Keratinocyte (primary cell): Measurements from ENCODE around the gene PAOX. TPM values are rescaled to one million over a fixed set of nuclear protein-coding genes. Genes with fewer than 3 reads are reported as not detected.

Source experiments
- DNase-seq: peaks from one replicate; pipeline ENCODE4 v3.0.0-alpha.2; 2011; ENCODE audit warnings: low read depth, missing footprints, low spot score
- FAIRE-seq: peaks from 2 replicates; lab custom pipeline; 2011; peaks lifted over from hg19 to GRCh38; lab: Jason Lieb, UNC
- H2AFZ ChIP-seq: 2 replicates; pipeline ENCODE4 v1.6.0; 2012; ENCODE audit warnings: low read length, control low read depth, inconsistent platforms; ENCODE audit not compliant: control insufficient read depth
- H3K27ac ChIP-seq: 2 replicates; pipeline ENCODE4 v1.5.1; 2011; ENCODE audit warnings: low read length; ENCODE audit not compliant: control insufficient read depth, insufficient read depth
- H3K27me3 ChIP-seq: 3 replicates; pipeline ENCODE4 v1.6.0; 2011; ENCODE audit warnings: low read length; ENCODE audit not compliant: control insufficient read depth, insufficient read depth; ENCODE audit errors: extremely low read depth
- H3K36me3 ChIP-seq, 2 experiments: 2 replicates in 1 of 2; 3 replicates in 1 of 2; pipeline ENCODE4 v1.5.1; 2011; ENCODE audit warnings: low read length in 2 of 2, mild to moderate bottlenecking in 1 of 2; ENCODE audit not compliant: control insufficient read depth in 2 of 2, insufficient read depth in 2 of 2; ENCODE audit errors: extremely low read depth in 1 of 2
- H3K4me1 ChIP-seq: 3 replicates; pipeline ENCODE4 v1.5.1; 2011; ENCODE audit warnings: low read length; ENCODE audit not compliant: control insufficient read depth, insufficient read depth; ENCODE audit errors: extremely low read depth
- H3K4me2 ChIP-seq: 3 replicates; pipeline ENCODE4 v1.6.0; 2011; ENCODE audit warnings: low read depth, low read length; ENCODE audit not compliant: control insufficient read depth, insufficient read depth; ENCODE audit errors: extremely low read depth
- H3K4me3 ChIP-seq, 3 experiments: fragments of 200-600 bp in 1 of 3; sonication (generic) in 1 of 3; 2 replicates in 2 of 3; 3 replicates in 1 of 3; pipeline ENCODE4 v1.5.1; 2011 to 2016; ENCODE audit warnings: low read length in 3 of 3, mild to moderate bottlenecking in 3 of 3, control low read depth in 2 of 3, inconsistent platforms in 1 of 3, low read depth in 1 of 3, mixed read lengths in 1 of 3, mixed run types in 1 of 3, moderate library complexity in 1 of 3; ENCODE audit not compliant: control insufficient read depth in 2 of 3, insufficient read depth in 2 of 3; ENCODE audit errors: extremely low read depth in 1 of 3
- H3K79me2 ChIP-seq: 2 replicates; pipeline ENCODE4 v1.6.0; 2012; ENCODE audit warnings: low read length; ENCODE audit not compliant: control insufficient read depth, insufficient read depth
- H3K9ac ChIP-seq: 3 replicates; pipeline ENCODE4 v1.6.0; 2011; ENCODE audit warnings: low read length; ENCODE audit not compliant: control insufficient read depth, insufficient read depth; ENCODE audit errors: extremely low read depth
- H3K9me1 ChIP-seq: 3 replicates; pipeline ENCODE4 v1.6.0; 2011; ENCODE audit warnings: low read length; ENCODE audit not compliant: control insufficient read depth, insufficient read depth; ENCODE audit errors: extremely low read depth
- H3K9me3 ChIP-seq: 2 replicates; pipeline ENCODE4 v1.5.1; 2012; ENCODE audit warnings: low read depth, low read length; ENCODE audit not compliant: control insufficient read depth
- H4K20me1 ChIP-seq: 3 replicates; pipeline ENCODE4 v1.6.0; 2011; ENCODE audit warnings: low read length; ENCODE audit not compliant: control insufficient read depth, insufficient read depth; ENCODE audit errors: extremely low read depth
- CTCF ChIP-seq, 3 experiments: IDR thresholded peaks in 1 of 3; conservative IDR thresholded peaks in 1 of 3; optimal IDR thresholded peaks in 1 of 3; 2 replicates in 2 of 3; 3 replicates in 1 of 3; pipeline versions ENCODE3 to v1.5.1; 2011; ENCODE audit warnings: low read length in 3 of 3, mild to moderate bottlenecking in 3 of 3, moderate library complexity in 2 of 3, control low read depth in 1 of 3, inconsistent platforms in 1 of 3; ENCODE audit not compliant: insufficient read depth in 2 of 3; ENCODE audit errors: extremely low read depth in 1 of 3
- EZH2 ChIP-seq: IDR thresholded peaks from one replicate; pipeline ENCODE4 v1.6.1; 2012; ENCODE audit warnings: inconsistent platforms, mild to moderate bottlenecking, low read length, moderate library complexity
- dilution Hi-C: fragments of 300-500 bp; cut with MboI; formaldehyde crosslinking; loops from one replicate; pipeline ENCODE4 v1.7.0; 2020; ENCODE audit warnings: low sequenced_read_pairs; ENCODE audit not compliant: extremely low pct_ligation_motif_present
- polyA plus RNA-seq, 5 experiments: library from polyadenylated mRNA; depleted of rRNA in 3 of 5; stranded (reverse) in 3 of 5; stranded (forward) in 1 of 5; unstranded in 1 of 5; fragments of >200 nt; gene quantifications; 1 replicate in 1 of 5; 2 replicates in 3 of 5; 3 replicates in 1 of 5; pipeline versions ENCODE4 v1.2.1 to v1.2.3, GENCODE V29; 2011 to 2012; ENCODE audit warnings: missing spikeins in 2 of 5, low read depth in 1 of 5, low replicate concordance in 1 of 5

PAOX gene
- polyA plus RNA-seq, 1 donor (not counting 4 experiments of a cell fraction or from before 2014, with no cell fraction given) = 2.6 TPM

GRCh38 chr10:133390597-133391248, 11.7 kb downstream of the PAOX start:
- H3K4me2 ChIP-seq = no peak overlapping the region
- no peaks in the 10 kb centered on the region for H3K9me1 ChIP-seq
- no peak overlapping the region for H3K4me3 ChIP-seq
- H3K27me3 ChIP-seq = no peaks in the 10 kb centered on the region
- peaks cover 16% of the 10 kb centered on the region for H3K79me2 ChIP-seq
- H3K27ac ChIP-seq = no peak overlapping the region
- FAIRE-seq (no peak), DNase-seq (no peak)
- dilution Hi-C loops = no loop called here
- no peak overlapping the region for H2AFZ ChIP-seq
- no peaks in the 10 kb centered on the region for H4K20me1 ChIP-seq
- H3K9ac ChIP-seq = no peak overlapping the region
- H3K36me3 ChIP-seq = peaks cover 0 to 5% of the 10 kb centered on the region in 2 experiments
- TF ChIP-seq EZH2 (no peak), CTCF (optimal IDR thresholded peaks at IDR 0.05 in 1 of 3, IDR thresholded peaks at IDR 0.05 in 1 of 3, conservative IDR thresholded peaks at IDR 0.05 in 1 of 3; ENCODE audit: extremely low read depth in 1 of 3, insufficient read depth in 2 of 3, low read length in 3 of 3) (no peak)
- H3K4me1 ChIP-seq = peaks cover 19% of the 10 kb centered on the region
- H3K9me3 ChIP-seq = no peaks in the 10 kb centered on the region

- Histone ChIP-seq H3K4me1 (peaks cover 20% of the 10 kb centered on the region), H3K27me3 (no peaks in the 10 kb centered on the region), H2AFZ (no peak overlapping the region), H3K4me3 (no peak overlapping the region), H3K9me1 (no peaks in the 10 kb centered on the region), H3K27ac (no peak overlapping the region), H3K9ac (no peak overlapping the region), H3K4me2 (no peak overlapping the region), H4K20me1 (no peaks in the 10 kb centered on the region), H3K9me3 (no peaks in the 10 kb centered on the region), H3K79me2 (peaks cover 21% of the 10 kb centered on the region), H3K36me3 (peaks cover 3 to 7% of the 10 kb centered on the region in 2 experiments)
- TF ChIP-seq CTCF (optimal IDR thresholded peaks at IDR 0.05 in 1 of 3, IDR thresholded peaks at IDR 0.05 in 1 of 3, conservative IDR thresholded peaks at IDR 0.05 in 1 of 3; ENCODE audit: extremely low read depth in 1 of 3, insufficient read depth in 2 of 3, low read length in 3 of 3) (no peak), EZH2 (no peak)
- FAIRE-seq (no peak), DNase-seq (no peak)
- dilution Hi-C loops = no loop called here
These were observed 12.2 kb downstream of the PAOX start for GRCh38 chr10:133391249-133391635.
